Mesendoderm (in vitro differentiated cells): ENCODE data around the gene PADI3.
"Not testable (repeated sequence)": the region's sequence is repeated elsewhere in the genome, so short reads cannot be mapped to it uniquely, and the experiment has no call there.

Source experiments
- DNase-seq: peaks from one replicate; pipeline ENCODE4 v3.0.0; 2013
- H2AK5ac ChIP-seq: 2 replicates; pipeline ENCODE4 v1.6.1; 2013; ENCODE audit warnings: low read length, inconsistent platforms
- H2BK120ac ChIP-seq: 2 replicates; pipeline ENCODE4 v1.6.1; 2013; ENCODE audit warnings: low read depth, mild to moderate bottlenecking, low read length, moderate library complexity, mixed read lengths
- H2BK15ac ChIP-seq: replicated peaks from 2 replicates; pipeline ENCODE4 v1.6.1; 2013; ENCODE audit warnings: low read depth, mild to moderate bottlenecking, moderate library complexity
- H2BK5ac ChIP-seq: 2 replicates; pipeline ENCODE4 v1.6.1; 2013; ENCODE audit warnings: low read length, inconsistent platforms
- H3K18ac ChIP-seq: 2 replicates; pipeline ENCODE4 v1.6.1; 2013; ENCODE audit warnings: mild to moderate bottlenecking, low read length, mixed read lengths
- H3K23ac ChIP-seq: one replicate; pipeline ENCODE4 v1.6.1; 2013; ENCODE audit warnings: low read length
- H3K27ac ChIP-seq: 2 replicates; pipeline ENCODE4 v1.5.1; 2013; ENCODE audit warnings: low read depth, mild to moderate bottlenecking, inconsistent platforms, low read length, moderate library complexity
- H3K27me3 ChIP-seq: 2 replicates; pipeline ENCODE4 v1.6.1; 2013; ENCODE audit warnings: low read length, control low read depth, mild to moderate bottlenecking, inconsistent platforms; ENCODE audit not compliant: insufficient read depth, poor library complexity
- H3K36me3 ChIP-seq: 2 replicates; pipeline ENCODE4 v1.6.1; 2013; ENCODE audit warnings: low read length, inconsistent platforms; ENCODE audit not compliant: control insufficient read depth, insufficient read depth
- H3K4ac ChIP-seq: one replicate; pipeline ENCODE4 v1.6.1; 2013; ENCODE audit warnings: low read depth, mild to moderate bottlenecking, low read length, moderate library complexity
- H3K4me1 ChIP-seq: 2 replicates; pipeline ENCODE4 v1.6.1; 2013; ENCODE audit warnings: low read depth, low read length, inconsistent platforms; ENCODE audit not compliant: control insufficient read depth
- H3K4me2 ChIP-seq: 2 replicates; pipeline ENCODE4 v1.6.1; 2013; ENCODE audit warnings: low read length
- H3K4me3 ChIP-seq: 2 replicates; pipeline ENCODE4 v1.5.1; 2013; ENCODE audit warnings: mild to moderate bottlenecking, low read length
- H3K56ac ChIP-seq: one replicate; pipeline ENCODE4 v1.6.1; 2013; ENCODE audit warnings: low read length
- H3K79me1 ChIP-seq: 2 replicates; pipeline ENCODE4 v1.6.1; 2013; ENCODE audit warnings: low read length, inconsistent platforms
- H3K79me2 ChIP-seq: 2 replicates; pipeline ENCODE4 v1.6.1; 2013; ENCODE audit warnings: mild to moderate bottlenecking, low read length; ENCODE audit not compliant: control insufficient read depth, insufficient read depth
- H3K9ac ChIP-seq: 2 replicates; pipeline ENCODE4 v1.6.1; 2013; ENCODE audit warnings: low read length, inconsistent platforms
- H4K5ac ChIP-seq: one replicate; pipeline ENCODE4 v1.6.1; 2013; ENCODE audit warnings: low read length
- H4K8ac ChIP-seq: one replicate; pipeline ENCODE4 v1.6.1; 2013; ENCODE audit warnings: low read depth, mild to moderate bottlenecking, control low read depth, low read length, moderate library complexity
- WGBS: extraction: QIAGEN DNeasy Blood & Tissue Kit; methylation state at CpG from one replicate; pipeline ENCODE4 v1.1.7; 2013; ENCODE audit warnings: low lambda C conversion rate, missing lambda C conversion rate; ENCODE audit not compliant: insufficient coverage; ENCODE audit errors: extremely low coverage; 5-methylcytosine and 5-hydroxymethylcytosine counted together

PADI3 gene

GRCh38 chr1:17319561-17320350 is 70.9 kb downstream of the PADI3 start:
- no peaks in the 10 kb centered on the region for H3K27me3 ChIP-seq
- no peak overlapping the region for H2BK120ac ChIP-seq
- no peak overlapping the region for H3K9ac ChIP-seq
- WGBS: no CpG with 5 or more reads among the region's 11 CpGs
- no peak overlapping the region for H3K56ac ChIP-seq
- no peak overlapping the region for H4K5ac ChIP-seq
- H3K79me2 ChIP-seq: no peaks in the 10 kb centered on the region
- no peak for DNase-seq
- no peaks in the 10 kb centered on the region for H3K36me3 ChIP-seq
- no peak overlapping the region for H3K23ac ChIP-seq
- H3K4me2 ChIP-seq: no peak overlapping the region
- no peaks in the 10 kb centered on the region for H3K4me1 ChIP-seq
- no peak overlapping the region for H3K27ac ChIP-seq
- no peak overlapping the region for H2BK15ac ChIP-seq
- no peak overlapping the region for H2AK5ac ChIP-seq
- H3K4me3 ChIP-seq: no peak overlapping the region
- no peak overlapping the region for H2BK5ac ChIP-seq
- no peak overlapping the region for H4K8ac ChIP-seq
- H3K4ac ChIP-seq: no peak overlapping the region
- no peaks in the 10 kb centered on the region for H3K79me1 ChIP-seq
- H3K18ac ChIP-seq: no peak overlapping the region

- not testable (repeated sequence) for H2BK120ac ChIP-seq, H3K79me2 ChIP-seq, H3K9ac ChIP-seq, H2AK5ac ChIP-seq, H3K4me2 ChIP-seq, H2BK5ac ChIP-seq, H3K27me3 ChIP-seq, H3K23ac ChIP-seq, H3K4me3 ChIP-seq, H3K56ac ChIP-seq, H3K79me1 ChIP-seq, H3K18ac ChIP-seq, H3K27ac ChIP-seq, H4K8ac ChIP-seq, H3K4ac ChIP-seq, H2BK15ac ChIP-seq, H3K36me3 ChIP-seq, DNase-seq, H4K5ac ChIP-seq, H3K4me1 ChIP-seq
- 100% methylated on average over 1 of the region's 6 CpGs for WGBS
Observed at GRCh38 chr1:17321857-17322390, 73.0 kb downstream of the PADI3 start.

GRCh38 chr1:17328855-17329254 is 80.0 kb downstream of the PADI3 start:
- H3K9ac ChIP-seq: no peak overlapping the region
- no peak for DNase-seq
- H4K5ac ChIP-seq: no peak overlapping the region
- no peak overlapping the region for H2BK120ac ChIP-seq
- H3K79me2 ChIP-seq: no peaks in the 10 kb centered on the region
- no peaks in the 10 kb centered on the region for H3K36me3 ChIP-seq
- no peak overlapping the region for H3K23ac ChIP-seq
- H3K27ac ChIP-seq: no peak overlapping the region
- no peak overlapping the region for H3K4ac ChIP-seq
- no CpG with 5 or more reads among the region's 5 CpGs for WGBS
- H3K56ac ChIP-seq: no peak overlapping the region
- no peaks in the 10 kb centered on the region for H3K27me3 ChIP-seq
- no peak overlapping the region for H2BK15ac ChIP-seq
- H3K79me1 ChIP-seq: no peaks in the 10 kb centered on the region
- H3K4me3 ChIP-seq: no peak overlapping the region
- H2BK5ac ChIP-seq: no peak overlapping the region
- no peaks in the 10 kb centered on the region for H3K4me1 ChIP-seq
- H2AK5ac ChIP-seq: no peak overlapping the region
- H3K18ac ChIP-seq: no peak overlapping the region
- no peak overlapping the region for H3K4me2 ChIP-seq
- no peak overlapping the region for H4K8ac ChIP-seq

DNA sequence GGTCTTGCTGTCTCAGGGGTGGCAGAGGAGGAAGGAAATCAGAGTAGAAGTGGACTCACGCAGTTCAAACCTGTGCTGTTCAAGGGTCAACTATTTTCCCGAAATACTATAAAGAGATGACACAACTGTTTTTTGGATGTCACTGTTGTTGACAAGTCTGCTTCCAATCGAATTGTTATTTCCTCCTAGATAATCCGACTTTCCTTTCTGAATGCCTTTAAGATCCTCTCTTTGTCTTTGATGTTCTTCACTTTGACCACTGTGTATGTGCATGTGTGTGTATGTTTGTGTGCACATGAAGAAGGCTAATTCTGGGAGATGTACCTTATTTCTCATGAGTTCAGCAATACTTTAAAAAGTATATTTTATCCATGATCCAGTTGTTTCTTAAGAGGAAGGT is 80.7 kb downstream of the PADI3 start:
- Histone ChIP-seq H3K4me1 (no peaks in the 10 kb centered on the region), H2BK15ac (no peak overlapping the region), H2AK5ac (no peak overlapping the region), H3K79me1 (no peaks in the 10 kb centered on the region), H3K36me3 (no peaks in the 10 kb centered on the region), H4K8ac (no peak overlapping the region), H3K9ac (no peak overlapping the region), H2BK5ac (no peak overlapping the region), H3K56ac (no peak overlapping the region), H3K4ac (no peak overlapping the region), H3K4me2 (no peak overlapping the region), H3K79me2 (no peaks in the 10 kb centered on the region), H4K5ac (no peak overlapping the region), H3K18ac (no peak overlapping the region), H3K4me3 (no peak overlapping the region), H2BK120ac (no peak overlapping the region), H3K27ac (no peak overlapping the region), H3K27me3 (no peaks in the 10 kb centered on the region), H3K23ac (no peak overlapping the region)
- DNase-seq: no peak
- WGBS: no CpG with 5 or more reads among the region's 4 CpGs

GRCh38 chr1:17330856-17331255 is 82.0 kb downstream of the PADI3 start:
- Histone ChIP-seq H4K5ac (no peak overlapping the region), H3K79me1 (no peaks in the 10 kb centered on the region), H3K4me2 (no peak overlapping the region), H4K8ac (no peak overlapping the region), H2AK5ac (no peak overlapping the region), H3K36me3 (no peaks in the 10 kb centered on the region), H3K27me3 (no peaks in the 10 kb centered on the region), H2BK5ac (no peak overlapping the region), H3K23ac (no peak overlapping the region), H3K4me1 (no peaks in the 10 kb centered on the region), H3K27ac (no peak overlapping the region), H3K56ac (no peak overlapping the region), H3K9ac (no peak overlapping the region), H3K79me2 (no peaks in the 10 kb centered on the region), H3K4me3 (no peak overlapping the region), H2BK15ac (no peak overlapping the region), H3K18ac (no peak overlapping the region), H2BK120ac (no peak overlapping the region), H3K4ac (no peak overlapping the region)
- no CpG with 5 or more reads among the region's 7 CpGs for WGBS
- no peak for DNase-seq

DNA sequence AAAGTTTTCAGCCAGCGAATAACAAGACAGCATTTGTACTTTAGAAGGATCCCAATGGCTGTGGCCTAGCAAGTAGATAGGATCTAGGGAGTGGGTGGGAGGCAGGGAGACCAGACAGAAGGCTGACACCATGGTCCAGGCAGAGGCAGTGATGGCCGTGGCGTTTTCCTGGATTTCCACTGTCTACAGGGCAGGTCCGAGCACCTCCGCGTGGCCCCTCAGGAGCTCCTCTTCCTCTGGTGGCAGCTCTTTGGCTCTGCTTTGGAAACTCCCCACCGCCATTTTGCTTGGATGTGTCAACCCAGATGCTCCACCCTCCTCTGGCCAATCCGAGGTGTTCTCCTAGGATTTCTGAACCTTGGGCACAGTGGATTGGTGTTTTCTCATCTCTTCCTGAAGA is 84.2 kb downstream of the PADI3 start:
- WGBS: no CpG with 5 or more reads among the region's 8 CpGs
- H4K5ac ChIP-seq: no peak overlapping the region

More for the DNA sequence above, 84.2 kb downstream of the PADI3 start:
- Histone ChIP-seq H3K4me2 (no peak overlapping the region), H2BK15ac (no peak overlapping the region), H3K9ac (no peak overlapping the region), H4K8ac (no peak overlapping the region), H3K36me3 (no peaks in the 10 kb centered on the region), H2AK5ac (no peak overlapping the region), H2BK120ac (no peak overlapping the region), H3K56ac (no peak overlapping the region), H3K4ac (no peak overlapping the region), H2BK5ac (no peak overlapping the region), H3K79me1 (no peaks in the 10 kb centered on the region), H3K4me1 (no peaks in the 10 kb centered on the region), H3K18ac (no peak overlapping the region), H3K4me3 (no peak overlapping the region), H3K27ac (no peak overlapping the region), H3K79me2 (no peaks in the 10 kb centered on the region), H3K27me3 (no peaks in the 10 kb centered on the region), H3K23ac (no peak overlapping the region)
- no peak for DNase-seq
